Hematopoietic multipotent progenitor cell treated with erythropoietin and hydrocortisone succinate and interleukin-3 and kit ligand, for 8 days (in vitro differentiated cells): ENCODE measurements around the gene NHEJ1.
"Not testable (repeated sequence)": the region's sequence is repeated elsewhere in the genome, so short reads cannot be mapped to it uniquely, and the experiment has no call there.

Experiments used
- DNase-seq: peaks from one replicate; pipeline ENCODE4 v3.0.0-alpha.2; 2015

The NHEJ1 gene, protein sequence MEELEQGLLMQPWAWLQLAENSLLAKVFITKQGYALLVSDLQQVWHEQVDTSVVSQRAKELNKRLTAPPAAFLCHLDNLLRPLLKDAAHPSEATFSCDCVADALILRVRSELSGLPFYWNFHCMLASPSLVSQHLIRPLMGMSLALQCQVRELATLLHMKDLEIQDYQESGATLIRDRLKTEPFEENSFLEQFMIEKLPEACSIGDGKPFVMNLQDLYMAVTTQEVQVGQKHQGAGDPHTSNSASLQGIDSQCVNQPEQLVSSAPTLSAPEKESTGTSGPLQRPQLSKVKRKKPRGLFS

DNA sequence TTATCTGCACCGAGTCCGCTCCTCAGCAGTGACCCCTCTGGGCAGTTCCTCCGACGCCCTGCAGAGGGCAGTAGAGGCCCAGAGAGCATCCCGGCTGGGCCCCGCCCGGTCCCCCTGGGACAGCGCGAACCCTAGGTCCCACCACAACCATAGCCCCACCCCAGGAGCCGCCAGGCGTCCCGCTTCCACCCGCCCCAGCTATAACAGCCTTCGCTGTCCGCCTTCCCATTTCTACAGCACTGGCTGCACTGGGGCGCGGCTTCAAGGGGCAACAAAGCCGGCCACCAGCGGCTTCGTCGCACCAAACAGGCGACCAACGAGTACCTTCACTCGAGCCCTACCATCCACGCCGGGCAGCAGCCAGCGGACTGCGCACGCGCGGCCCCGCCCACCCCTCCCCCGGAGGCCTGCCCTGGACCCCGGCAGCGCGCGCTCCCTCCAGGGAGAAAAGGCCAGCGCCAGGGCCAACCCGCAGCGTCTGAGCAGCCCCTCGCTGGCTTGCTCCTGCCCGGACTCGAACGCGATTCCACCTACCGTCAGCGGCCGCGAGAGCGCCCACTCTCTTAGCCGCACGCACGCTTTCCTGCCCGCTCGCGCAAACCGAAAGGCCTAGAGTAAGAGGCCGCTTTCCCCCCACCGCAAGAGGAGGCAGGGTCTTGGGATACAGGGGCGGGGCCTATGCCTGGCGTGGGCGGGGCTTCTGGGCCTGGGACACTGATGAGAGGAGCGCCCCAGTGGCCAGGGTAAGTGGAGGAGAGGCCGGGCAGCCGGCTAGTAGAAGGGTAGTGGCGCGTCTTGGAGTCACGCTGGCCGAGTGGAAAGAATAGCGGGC lies at the start of gene NHEJ1:
Gene NHEJ1, minus strand, starts transcription at position 630 of the 832 bp plus-strand sequence. CDS start 2,453 bp downstream, outside the sequence.
- peak; percentile 94 for DNase-seq

DNA sequence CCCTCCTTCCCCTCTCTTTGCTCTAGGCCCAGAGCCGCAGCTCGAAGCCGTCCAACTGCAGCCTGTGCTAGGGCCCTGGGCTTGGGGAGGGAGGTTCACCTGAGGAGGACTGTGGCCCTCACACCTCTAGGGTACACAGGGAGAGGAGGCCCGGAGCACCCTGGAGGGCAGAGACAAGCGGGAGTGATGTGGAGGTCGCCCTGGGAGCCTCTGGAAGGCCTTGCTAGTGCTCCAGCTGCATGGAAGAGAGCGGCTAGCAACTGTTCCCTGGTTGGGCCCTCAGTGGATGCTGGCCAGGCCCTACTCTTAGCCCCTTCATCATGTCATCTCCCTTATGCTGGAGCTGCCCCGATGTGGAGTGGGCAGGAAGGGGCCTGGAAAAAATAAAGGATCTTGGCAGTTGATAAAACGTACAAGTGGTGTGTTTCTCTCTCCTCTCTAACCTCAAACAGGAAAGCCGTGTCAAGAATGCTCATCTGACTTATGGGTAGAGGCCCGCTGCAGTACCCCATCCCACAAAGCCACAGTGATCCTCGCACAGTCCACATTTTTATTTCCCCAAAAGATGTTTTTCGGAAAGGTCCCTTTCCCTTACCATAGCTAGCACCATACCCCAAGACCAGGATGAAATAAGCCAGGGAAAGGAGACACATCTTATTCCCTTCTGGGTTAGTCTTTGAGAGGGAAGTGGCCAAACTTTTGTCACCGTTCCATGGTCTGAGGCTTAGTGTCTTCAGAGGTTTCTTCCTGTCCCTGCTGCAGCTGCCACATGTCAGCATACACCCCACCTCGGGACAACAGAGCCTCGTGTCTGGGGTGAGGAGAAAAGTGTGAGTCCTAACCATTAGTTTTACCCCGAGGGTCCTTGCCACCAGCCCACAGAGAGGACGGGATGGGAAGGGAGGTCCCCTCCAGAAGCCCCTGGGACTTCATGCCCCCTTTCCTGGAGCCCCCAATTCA lies 48.9 kb upstream of the NHEJ1 start:
- DNase-seq = no peak

DNA sequence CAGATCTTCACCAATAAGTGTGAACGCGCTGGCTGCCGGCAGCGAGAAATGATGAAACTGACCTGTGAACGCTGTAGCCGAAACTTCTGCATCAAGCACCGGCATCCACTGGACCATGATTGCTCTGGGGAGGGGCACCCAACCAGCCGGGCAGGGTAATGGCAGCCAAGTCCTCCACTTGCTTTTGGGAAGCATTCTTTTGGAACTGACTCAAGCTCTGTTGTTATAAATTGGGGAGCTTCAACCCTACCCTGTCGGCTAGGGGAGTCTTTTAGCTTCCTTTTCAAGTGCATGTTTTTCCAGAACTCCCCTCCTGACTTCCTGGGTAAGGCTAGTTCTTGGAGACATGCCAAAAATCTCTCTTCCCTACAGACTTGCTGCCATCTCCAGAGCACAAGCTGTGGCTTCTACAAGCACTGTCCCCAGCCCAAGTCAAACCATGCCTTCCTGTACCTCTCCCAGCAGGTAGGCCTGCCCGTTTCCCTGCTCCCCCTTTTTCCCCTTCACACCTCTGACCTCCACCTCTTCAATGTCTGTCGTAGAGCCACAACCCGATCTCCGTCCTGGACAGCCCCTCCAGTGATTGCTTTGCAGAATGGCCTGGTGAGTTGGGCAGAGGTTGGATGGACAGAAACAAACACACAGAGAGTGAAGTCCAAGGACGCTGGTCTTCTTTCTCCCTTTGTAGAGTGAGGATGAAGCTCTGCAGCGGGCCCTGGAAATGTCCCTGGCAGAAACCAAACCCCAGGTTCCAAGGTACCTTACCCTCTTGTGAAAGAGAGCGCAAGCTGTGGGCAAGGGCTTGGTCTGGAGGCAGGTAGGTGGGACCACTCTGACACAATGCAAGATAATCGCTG lies 47.5 kb upstream of the NHEJ1 start:
- DNase-seq = peak; percentile 2

DNA sequence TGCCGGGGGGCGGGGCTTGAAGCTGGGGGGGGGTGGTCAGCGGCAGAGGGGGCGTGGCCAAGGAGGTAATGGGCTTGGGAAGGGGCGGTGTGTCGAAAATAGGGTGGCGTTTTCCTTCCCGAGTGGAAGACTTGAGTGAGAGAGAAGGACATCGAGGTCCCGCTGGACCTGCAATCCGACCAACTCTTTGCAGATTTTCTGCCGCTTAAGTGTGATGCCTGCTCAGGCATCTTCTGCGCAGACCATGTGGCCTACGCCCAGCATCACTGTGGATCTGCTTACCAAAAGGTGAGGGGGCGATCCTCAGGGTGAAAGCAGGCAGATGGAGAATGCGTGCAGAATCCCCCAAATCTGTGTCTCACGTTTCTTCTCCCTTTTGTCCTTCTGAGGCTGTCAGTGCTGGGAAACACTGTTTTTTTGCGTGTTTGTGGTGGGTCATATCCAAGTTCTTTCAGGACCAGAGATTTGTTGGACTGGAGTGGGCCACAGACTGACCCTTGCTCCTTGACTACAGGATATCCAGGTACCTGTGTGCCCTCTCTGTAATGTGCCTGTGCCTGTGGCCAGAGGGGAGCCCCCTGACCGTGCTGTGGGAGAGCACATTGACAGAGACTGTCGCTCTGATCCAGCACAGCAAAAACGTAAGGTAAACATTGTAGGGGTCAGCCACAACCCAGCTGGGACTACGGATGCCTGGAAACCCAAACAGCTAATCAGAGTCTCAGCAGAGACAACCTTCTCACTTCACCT lies 46.7 kb upstream of the NHEJ1 start:
- peak; percentile 1 for DNase-seq

DNA sequence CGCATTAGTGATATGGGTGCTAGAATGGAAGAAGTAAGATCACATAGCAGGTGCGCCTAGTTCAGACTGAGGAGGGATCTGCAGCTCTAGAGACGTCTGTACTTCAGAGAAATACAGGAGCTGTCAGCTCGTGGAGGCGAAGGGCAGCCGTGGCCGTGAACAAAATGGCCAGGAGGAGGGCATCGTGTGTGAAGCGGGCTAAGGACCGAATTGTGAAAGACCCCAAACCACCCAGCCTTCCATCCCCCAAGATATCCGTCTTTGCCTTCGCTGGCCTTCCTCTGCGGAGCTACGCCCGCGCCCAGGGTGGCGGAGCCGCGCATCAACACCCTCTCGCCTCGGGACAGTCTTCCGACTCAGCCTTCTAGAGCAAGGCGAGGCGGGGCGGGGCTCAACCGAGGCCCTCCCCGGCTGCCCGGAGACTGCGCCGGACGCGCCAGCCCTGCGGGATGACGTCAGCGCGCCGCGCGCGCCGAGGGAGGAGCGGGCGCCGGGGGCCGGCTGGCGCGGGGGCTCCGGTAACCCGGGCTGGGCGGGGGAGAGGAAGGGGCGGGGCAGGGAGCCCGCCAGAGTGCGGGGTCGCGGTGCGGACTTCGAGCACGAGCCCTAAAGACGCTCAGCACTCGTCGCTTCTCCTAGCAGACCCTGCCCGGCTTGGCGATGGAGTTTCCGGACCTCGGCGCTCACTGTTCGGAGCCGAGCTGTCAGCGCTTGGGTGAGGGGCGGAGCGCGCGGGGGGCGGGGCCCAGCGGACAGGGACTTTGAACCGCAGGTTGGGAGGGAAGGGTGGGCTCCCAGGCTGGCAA lies 45.9 kb upstream of the NHEJ1 start, which contains the start of gene ZFAND2B:
Gene ZFAND2B, plus strand, starts transcription at position 455 of the 806 bp plus-strand sequence. Its CDS starts 206 bp downstream, at position 661.
- peak; percentile 93 for DNase-seq

DNA sequence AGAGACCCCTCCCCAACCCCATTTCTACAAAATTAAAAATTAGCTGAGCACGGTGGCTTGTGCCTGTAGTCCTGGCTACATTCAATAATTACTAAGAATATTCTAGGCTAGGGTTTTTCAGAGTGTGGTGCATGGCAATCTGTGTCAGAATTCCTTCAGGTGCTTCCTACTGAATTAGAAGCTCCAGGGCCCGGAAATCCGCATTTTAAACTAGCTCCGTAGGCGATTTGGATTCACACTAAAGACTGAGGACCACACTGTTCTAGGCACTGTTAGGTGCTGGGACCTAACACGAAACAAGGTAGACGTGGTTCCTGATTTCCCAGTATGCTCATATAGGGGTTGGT lies 45.3 kb upstream of the NHEJ1 start:
- DNase-seq = no peak

DNA sequence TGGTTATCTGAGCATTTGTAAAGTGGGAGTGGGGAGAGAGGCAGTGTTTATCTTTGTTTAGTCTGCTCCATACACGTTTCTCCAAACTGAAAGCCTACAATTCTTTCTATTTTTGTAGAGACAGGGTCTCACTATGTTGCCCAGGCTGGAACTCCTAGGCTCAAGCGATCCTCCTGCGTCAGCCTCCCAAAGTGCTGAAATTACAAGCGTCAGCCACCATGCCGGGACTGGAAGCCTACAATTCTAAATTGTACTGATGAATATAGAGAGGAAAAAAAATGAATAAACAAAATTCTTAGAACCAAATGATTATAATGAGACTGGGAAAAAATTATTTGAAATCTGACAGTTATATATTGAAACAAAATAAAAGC lies 44.5 kb upstream of the NHEJ1 start:
- DNase-seq = peak; percentile 0

DNA sequence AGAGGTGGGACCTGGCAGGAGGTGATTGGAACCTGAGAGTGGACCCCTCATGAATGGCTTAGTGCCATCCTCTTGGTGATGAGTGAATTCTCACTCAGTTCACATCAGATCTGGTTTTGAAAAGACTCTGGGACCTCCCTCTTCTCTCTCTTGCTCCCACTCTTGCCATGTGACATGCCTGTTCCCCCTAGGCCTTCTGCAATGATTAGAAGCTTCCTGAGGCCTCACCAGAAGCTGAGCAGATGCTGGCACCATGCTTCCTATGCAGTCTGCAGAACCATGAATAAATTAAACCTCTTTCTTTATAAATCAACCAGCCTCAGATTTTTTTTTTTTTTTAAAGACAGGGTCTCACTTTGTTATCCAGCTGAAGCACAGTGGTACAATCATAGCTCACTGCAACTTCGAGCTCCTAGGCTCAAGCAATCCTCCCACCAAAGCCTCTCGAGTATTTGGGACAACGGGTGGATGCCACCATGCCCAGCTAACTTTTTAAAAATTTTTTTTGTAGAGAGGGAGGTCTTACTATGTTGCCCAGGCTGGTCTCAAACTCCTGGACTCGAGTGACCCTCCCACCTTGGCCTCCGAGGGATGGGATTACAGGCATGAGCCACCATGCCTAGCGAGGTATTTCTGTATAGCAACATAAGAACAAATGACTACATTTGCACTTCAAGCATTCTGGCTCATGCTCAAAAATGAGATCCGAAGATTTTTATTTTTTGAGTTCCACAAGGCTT lies 44.0 kb upstream of the NHEJ1 start:
- no peak for DNase-seq

DNA sequence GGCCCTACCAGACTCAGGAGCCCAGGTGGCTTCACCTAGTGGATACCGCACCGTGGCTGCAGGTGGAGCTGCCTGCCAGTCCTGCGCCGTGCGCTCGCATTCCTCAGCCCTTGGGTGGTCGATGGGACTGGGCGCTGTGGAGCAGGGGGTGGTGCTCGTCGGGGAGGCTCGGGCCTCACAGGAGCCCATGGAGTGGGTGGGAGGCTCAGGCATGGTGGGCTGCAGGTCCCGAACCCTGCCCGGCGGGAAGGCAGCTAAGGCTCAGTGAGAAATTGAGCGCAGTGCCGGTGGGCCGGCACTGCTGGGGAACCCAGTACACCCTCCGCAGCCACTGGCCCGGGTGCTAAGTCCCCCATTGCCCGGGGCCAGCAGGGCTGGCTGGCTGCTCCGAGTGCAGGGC lies 40.7 kb upstream of the NHEJ1 start:
- not testable (repeated sequence) for DNase-seq

DNA sequence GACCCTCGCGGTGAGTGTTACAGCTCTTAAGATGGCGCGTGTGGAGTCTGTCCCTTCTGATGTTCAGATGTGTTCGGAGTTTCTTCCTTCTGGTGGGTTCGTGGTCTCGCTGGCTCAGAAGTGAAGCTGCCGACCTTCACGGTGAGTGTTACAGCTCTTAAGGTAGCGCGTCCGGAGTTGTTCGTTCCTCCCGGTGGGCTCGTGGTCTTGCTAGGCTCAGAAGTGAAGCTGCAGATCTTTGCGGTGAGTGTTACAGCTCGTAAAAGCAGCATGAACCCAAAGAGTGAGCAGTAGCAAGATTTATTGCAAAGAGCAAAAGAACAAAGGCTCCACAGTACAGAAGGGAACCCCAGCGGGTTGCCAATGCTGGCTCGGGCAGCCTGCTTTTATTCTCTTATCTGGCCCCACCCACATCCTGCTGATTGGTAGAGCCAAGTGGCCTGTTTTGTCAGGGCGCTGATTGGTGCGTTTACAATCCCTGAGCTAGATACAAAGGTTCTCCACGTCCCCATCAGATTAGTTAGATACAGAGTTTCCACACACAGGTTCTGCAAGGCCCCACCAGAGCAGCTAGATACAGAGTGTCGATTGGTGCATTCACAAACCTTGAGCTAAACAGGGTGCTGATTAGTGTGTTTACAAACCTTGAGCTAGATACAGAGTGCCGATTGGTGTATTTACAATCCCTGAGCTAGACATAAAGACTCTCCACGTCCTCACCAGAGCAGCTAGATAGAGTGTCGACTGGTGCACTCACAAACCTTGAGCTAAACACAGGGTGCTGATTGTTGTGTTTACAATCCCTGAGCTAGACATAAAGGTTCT lies 40.1 kb upstream of the NHEJ1 start:
- peak; percentile 1 for DNase-seq

DNA sequence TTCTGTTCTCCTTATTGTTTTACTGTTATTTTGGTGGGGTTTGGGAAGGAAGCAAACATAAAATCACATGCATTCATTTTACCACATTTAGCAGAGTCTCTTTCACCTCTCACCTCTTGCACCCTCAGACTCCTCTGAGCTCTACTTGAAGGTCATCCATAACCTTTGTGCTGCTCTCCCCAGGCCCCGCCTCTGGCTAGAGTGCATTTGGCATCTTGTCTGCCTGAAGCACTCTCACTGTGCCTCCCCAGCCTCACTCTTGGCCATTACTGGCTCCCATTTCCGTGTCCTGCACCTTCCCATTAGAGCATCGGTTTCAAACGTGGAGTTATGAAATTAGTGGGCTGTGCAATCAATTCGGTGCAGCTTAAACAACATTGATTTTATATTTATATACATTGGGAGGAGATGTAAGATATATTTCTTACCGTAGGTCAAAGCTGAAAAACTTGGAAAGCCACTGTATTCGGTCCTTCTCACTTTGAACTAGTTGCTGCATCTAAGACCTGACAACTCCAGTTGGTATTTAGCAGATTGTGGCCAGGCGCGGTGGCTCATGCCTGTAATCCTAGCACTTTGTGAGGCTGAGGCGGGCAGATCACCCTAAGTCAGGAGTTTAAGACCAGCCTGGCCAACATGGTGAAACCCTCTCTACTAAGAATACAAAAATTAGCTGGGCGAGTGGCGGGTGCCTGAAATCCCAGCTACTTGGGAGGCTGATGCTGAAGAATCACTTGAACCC lies 39.0 kb upstream of the NHEJ1 start:
- DNase-seq = peak; percentile 0

DNA sequence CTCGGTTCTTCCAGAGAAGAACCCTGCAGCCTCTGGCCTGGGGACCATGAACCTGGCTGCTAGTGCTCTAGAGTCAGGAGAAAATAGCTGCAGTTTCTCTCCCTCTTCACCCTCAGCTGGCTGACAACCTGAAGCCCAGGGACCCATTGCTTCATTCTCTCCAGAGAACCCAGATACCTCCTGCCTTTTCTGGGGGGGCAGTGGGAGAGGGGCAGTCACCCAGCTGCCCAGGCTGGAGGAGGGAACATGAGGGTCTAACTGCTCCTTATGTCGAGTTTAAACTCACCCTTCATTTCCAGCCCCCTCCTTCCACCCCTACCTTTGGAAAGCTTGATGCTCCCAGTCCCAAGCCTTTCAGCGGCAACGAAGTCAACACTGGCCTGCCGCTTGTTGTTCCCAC lies 38.4 kb upstream of the NHEJ1 start:
- peak; percentile 0 for DNase-seq

DNA sequence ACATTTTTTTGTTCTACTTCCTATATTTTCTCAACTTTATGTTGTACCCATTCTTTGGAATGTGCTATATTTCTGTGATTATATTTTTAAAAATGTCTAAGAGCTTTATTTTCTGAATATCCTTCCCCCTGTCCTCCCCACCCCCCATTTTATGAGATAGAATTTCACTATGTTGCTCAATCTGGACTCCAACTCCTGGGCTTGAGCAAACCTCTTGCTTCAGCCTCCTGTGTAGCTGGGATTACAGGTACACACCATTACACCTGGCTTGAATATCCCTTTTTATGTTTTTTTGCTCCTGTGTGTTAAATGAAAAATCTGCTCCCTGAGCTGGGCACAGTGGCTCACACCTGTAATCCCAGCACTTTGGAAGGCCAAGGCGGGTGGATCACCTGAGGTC lies 36.8 kb upstream of the NHEJ1 start:
- peak; percentile 0 for DNase-seq

DNA sequence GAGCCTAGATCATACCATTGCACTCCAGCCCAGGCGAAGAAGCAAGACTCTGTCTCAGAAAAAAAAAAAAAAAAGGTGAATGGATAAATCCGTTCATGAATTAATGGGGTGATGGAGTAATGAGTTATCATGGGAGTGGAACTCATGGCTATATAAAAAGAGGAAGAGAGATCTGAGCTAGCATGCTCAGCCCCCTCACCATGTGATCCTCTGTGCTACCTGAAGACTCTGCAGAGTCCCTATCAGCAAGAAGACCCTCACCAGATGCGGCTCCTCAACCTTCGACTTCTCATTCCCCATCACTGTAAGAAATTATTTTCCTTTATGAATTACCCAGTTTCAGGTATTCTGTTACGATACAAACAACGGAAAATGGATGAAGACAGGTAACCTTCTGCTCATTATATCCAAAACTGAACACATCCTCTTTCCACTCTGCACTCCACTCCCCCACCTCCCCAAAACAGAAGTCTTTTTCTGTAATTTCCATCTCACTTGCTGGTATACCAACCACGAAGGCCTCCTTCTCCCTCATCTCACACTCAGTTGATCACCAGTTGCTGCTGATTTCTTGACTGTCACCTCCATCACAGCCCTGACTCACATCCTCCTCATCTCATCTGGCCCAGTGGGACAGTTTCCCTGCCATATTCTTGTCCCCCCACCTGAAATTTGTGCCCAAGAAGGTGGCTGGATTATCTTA lies 26.3 kb upstream of the NHEJ1 start:
- no peak for DNase-seq

DNA sequence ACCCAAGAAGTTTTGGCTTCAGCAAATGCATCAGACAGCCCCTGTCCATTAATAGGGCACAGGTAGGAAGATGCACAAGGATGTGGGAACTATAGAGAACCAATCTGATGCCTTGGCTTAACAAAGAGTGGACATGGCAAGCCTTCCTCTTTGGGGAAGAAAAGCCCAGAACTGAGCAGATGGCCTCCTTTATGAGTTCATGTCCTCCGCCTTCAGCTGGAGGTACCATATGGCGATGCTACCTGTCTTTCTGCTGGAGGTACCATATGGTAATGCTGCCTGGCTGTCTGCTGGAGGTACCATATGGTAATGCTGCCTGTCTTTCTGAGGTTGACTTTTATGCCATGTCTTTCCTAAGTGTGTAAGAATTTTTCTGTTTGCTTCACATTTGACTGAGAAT lies 23.5 kb upstream of the NHEJ1 start:
- DNase-seq = no peak

DNA sequence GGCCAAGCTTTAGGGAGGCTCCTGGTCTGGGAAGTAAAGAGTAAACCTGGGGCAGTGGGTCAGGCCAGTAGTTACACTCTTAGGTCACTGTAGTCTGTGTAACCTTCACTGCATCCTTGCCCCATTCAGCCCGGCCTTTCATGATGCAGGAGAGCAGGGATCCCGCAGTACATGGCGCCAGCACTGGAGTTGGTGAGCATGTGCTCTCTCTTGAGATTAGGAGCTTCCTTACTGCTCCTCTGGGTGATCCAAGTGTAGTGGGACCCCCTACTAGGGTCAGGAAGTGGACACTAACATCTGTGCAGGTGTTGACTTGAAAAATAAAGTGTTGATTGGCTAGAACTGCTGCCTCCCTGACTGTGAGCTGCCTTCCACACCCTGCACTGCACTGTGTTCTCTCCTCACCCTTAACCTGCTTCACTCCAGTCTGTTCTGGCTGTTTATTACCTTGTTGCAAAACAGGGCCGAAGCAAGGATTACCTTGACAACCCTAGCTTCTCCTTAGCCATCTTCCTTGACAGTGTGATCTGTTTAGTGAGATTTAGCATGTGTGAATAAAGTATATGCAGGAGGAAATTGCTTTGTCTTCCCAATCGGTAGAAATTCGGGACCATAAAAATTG lies 22.6 kb upstream of the NHEJ1 start:
- no peak for DNase-seq
